ENCODE results near the gene RAB33B.

DNA sequence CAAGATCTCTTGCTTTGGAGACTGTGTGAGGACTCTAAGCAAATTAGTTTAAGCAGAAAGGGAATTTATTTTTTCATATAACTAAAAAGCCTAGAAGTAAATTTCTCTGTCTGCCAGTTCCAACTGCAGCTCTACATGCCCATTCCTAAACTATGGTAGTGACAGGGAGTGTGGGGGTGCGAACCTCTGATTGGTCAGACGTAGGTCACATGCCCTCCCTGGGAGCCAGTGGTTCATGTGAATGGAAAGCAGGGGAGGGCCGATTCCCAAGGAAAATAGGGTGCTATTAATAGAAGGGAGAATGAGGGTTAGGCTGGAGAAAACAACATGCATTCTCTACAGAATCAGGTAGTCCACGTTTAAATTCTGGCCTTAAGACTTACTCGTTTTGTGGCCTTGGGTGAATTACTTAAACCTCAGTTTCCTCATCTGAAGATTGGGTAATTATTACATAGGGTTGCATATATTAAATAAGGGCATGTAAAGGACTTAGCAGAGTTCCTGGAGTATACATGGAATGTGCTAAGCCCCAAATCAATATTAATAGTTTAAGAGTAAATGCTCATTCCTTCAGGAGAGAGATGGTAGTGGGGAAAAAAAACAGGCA lies 7.2 kb downstream of the RAB33B start:
- TF ChIP-seq, protein P1, sequence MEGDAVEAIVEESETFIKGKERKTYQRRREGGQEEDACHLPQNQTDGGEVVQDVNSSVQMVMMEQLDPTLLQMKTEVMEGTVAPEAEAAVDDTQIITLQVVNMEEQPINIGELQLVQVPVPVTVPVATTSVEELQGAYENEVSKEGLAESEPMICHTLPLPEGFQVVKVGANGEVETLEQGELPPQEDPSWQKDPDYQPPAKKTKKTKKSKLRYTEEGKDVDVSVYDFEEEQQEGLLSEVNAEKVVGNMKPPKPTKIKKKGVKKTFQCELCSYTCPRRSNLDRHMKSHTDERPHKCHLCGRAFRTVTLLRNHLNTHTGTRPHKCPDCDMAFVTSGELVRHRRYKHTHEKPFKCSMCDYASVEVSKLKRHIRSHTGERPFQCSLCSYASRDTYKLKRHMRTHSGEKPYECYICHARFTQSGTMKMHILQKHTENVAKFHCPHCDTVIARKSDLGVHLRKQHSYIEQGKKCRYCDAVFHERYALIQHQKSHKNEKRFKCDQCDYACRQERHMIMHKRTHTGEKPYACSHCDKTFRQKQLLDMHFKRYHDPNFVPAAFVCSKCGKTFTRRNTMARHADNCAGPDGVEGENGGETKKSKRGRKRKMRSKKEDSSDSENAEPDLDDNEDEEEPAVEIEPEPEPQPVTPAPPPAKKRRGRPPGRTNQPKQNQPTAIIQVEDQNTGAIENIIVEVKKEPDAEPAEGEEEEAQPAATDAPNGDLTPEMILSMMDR (conservative IDR thresholded peaks at IDR 0.05), result no peak
- TF ChIP-seq ZFX (IDR thresholded peaks at IDR 0.05), result no peak
